Right forelimb (tissue), 1 donor: ENCODE results near the gene TEC.
"Not testable (repeated sequence)": the region's sequence is repeated elsewhere in the genome, so short reads cannot be mapped to it uniquely, and the experiment has no call there.

ENCODE experiments used
- DNase-seq: peaks from one replicate; pipeline ENCODE4 v3.0.0-alpha.2; 2018

Gene TEC

DNA sequence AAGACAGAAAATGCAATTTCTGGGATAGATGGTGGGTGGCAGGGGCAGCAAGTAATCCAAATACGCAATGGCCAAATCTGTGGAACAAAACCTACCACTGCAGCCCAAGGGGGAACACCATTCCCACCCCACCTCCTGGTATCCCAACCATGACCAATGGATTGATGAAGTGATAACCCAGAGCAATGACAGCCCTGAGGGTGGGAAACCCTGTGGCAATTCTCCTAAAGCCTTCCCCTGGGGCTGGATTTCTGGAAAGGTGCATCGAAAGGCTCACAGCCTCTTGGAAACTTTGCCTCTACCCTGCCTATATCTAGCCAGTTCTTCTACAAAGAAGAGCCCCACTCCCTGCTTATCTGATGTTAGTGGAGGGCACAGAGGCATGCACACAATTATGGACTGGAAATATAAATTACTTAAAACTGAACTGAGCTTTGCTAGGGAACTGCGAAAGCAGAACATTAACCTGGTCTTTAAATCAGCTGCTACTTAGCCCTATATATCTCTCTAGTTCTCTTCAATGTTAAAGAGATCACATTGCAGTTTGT is 75.6 kb downstream of the TEC start:
- DNase-seq: no peak

DNA sequence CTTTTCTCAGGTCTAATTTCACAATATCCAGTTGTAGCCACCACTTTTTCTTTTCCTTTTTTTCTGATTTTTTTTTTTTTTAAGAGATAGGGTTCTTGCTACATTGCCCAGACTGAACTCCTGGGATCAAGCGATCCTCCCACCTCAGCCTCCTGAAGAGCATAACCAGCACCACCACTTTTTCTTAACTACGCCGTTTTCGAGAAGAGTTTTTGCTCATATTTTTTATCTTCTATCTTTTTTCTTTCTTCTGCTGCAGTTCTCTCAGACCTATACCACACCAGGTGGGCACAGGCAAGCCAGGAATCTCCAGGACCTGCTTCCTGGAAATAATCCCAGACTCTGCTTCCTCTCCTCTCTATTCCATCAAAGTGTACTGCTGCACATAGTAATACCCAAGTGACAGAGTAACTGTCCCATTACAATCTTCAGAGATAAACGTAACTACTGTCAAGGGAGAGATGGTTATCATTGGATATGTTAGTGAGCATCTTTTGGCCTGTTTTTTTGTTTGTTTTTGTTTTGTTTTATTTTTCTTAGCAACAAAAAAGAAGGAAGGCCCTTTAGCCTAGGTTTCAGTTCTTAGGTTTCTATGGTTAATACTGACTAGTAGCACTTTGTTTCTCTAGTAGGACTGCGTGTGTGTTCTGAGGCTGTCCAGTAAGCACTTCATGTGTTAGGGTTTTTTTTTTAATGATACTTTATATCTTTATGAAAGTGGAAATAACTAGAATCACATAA is 76.4 kb downstream of the TEC start:
- no peak for DNase-seq

DNA sequence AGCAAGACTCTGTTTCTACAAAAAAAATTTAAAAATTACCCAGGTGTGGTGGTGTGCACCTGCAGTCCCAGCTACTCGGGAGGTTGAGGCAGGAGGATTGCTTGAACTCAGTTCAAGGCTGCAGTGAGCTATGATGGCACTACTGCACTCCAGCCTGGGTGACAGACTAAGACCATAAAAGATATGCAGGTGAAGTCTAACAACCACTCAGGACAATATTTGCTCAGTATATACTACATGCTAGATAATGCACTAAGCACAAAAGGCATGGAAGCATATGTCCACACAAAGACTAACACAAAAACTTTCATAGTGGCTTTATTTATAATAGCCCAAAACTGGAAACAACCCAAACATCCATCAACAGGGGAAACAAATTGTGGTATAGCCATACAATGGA is 77.9 kb downstream of the TEC start:
- DNase-seq: no peak

DNA sequence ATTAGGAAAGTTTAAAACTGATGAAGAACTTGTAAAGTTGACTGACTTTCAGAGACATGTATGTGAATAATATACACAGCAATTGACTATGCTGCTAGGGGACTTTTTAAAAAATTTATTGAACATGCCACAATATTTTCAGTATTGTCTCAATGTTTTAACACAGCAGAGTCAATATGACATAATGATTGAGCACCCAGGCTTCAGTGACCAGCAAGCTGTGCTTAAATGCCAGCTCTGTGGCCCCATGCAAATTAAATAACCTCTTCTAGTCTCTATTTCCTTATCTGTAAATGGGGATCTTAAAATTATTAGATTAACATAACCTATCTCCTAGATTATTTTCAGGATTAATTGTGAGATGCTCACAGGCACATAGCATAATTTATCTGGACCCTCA is 78.8 kb downstream of the TEC start:
- DNase-seq: no peak

DNA sequence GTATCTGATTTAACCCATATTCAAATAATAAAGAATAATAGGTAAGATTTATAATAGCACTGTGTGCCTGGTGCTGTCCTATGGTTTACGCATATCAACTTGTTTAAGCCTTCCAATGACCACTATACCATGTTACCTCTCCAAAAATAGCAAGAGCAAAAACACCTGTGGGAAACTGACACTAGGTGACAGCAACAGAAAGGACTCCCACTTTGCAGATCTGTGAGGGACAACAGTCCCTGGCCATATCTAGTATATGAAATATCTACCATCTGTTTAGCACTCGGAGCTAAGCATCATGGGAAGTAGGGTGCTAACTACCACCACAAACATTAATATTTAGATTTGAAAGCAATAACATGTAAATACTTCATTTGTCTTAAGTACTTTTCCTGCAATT is 79.9 kb downstream of the TEC start:
- DNase-seq: no peak

DNA sequence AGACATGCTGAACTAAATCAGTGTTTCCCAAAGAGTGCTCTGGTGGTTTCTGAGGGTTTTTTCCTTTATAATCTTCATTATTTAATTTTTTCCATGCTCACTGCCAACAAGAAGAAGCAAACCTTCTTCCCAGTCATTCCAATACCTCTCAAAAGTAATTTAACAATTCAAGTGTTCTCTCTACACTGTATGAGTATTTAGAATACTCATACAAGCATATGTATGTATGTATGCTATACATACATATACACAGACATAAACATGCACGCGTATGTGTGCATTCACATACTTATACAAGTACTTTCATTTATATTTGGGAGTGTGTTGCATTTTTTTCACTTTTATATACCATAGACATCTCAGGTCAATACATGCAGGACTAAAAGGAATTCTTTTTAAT is 81.2 kb downstream of the TEC start:
- no peak for DNase-seq

DNA sequence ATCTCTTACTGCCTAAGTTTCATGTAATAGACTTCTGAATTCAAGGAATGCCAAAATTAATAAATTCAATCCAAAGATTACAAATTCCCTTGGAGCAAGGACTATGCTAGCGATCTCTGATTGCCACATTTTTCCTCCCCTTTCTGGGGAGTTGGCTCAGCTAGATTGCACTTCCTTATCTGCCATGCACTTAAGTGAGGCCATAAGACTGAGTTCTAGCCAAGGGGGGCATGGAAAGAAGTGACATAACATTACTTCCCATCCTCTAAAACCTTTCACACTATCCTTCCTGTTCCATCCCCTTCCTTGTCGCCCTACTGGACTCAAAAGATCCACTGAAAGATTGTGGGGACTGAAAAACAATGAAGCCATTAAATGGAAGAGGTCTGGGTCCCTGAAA is 81.8 kb downstream of the TEC start:
- DNase-seq: no peak

DNA sequence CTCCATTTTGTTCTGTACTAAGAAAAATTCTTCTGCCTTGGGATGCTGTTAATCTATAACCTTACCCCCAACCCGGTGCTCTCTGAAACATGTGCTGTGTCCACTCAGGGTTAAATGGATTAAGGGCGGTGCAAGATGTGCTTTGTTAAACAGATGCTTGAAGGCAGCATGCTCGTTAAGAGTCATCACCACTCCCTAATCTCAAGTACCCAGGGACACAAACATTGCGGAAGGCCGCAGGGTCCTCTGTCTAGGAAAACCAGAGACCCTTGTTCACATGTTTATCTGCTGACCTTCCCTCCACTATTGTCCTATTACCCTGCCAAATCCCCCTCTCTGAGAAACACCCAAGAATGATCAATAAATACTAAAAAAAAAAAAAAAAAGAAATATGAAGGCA is 82.6 kb downstream of the TEC start:
- DNase-seq: not testable (repeated sequence)

DNA sequence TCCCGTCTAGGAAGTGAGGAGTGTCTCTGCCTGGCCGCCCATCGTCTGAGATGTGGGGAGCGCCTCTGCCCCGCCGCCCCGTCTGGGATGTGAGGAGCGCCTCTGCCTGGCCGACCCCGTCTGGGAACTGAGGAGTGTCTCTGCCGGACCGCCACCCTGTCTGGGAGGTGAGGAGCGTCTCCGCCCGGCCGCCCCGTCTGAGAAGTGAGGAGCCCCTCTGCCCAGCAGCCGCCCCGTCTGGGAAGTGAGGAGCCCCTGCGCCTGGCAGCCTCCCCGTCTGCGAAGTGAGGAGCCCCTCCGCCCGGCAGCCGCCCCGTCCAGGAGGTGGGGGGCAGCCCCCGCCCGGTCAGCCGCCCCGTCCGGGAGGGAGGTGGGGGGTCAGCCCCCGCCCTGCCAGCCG is 83.2 kb downstream of the TEC start:
- not testable (repeated sequence) for DNase-seq

DNA sequence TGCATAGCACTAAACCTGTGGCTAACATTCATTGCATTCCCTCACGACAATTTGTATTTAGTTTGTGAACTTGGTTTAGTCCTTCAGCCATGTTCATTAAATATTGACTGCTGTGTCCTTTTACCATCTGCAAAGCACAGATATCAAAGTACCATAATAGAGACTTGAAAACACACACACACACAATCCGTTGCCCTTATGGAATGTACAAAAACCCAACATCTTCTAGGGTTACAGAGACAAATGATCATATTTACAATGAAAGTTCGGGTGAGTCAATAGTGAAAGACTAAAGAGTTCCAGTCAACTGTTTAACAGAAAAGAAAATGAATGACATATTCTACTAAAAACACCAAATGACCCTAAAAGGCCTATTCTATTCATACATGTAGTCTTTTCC is 84.8 kb downstream of the TEC start:
- DNase-seq: no peak

DNA sequence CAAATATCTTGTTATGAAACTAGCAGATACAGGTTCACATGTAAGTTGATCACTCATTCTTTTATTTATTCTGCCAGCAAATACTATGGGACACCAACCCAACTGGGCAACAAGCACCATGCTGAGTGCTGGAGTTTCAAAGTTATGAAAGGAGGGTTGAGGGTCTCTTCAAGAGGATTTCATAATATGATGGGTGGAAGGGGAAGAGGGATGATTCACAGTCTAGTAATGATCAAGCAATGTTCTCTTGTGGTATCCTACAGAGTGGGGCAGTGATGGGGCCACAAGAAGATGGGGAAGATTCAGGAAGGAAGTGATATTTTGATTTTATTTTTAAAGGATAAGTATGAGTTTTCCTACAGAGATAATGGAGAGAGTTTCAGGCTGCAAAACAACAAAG is 89.4 kb downstream of the TEC start:
- DNase-seq: no peak

DNA sequence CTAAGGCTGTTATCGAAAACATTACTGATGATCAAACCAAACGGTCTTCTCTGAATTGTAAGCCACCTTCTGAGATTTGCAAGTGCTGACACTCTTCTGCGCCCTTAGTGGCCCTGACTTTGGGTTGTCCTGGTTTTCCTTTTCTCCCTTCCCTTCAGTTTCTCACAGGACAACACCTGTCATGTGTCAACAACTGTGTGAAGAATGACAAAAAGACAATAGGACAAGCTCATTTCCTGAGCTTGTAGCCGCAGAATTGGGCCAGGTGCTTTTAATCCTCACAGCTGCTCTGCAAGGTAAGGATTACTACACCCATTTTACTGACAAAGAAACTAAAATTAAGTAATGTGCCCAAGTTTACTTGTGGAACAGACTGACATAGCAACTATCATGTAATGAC is 90.7 kb downstream of the TEC start:
- DNase-seq: no peak

DNA sequence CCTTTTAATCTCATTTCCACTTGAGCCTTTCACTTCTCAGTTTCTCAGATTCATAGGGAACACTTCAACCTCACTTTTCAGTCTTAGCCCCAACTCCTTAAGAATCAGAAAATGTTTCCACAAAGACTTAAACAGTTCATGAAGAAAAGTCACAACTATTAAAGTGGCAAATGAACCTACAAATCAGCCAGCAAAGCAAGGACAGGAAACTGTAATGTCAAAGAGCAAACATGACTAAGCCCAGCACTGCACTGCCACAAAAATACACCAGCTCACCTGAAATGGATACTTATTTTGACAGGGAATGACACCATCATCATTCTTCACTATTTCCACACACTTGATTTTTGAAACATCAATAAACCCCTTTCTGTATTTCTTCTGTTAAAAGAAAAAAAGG is 93.8 kb downstream of the TEC start:
- DNase-seq: no peak

DNA sequence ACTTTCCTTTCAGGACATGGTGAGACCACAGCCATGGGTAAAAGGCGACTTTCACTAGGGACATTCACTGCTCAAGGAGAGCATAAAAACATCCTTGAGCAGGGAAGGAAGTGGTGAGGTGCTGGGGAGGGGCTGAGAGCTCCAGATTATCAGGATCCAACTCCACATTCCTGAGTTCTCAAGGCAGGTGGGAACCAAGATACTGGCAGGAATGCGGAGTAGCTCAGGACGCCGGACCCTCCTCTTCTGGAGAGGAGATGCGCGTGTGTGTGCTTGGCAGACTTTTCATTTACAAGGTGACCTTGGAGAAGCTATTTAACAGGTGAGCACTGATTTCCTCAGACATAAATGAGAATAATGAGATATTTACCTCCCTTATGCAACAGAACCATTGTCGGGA is 94.3 kb downstream of the TEC start:
- no peak for DNase-seq

DNA sequence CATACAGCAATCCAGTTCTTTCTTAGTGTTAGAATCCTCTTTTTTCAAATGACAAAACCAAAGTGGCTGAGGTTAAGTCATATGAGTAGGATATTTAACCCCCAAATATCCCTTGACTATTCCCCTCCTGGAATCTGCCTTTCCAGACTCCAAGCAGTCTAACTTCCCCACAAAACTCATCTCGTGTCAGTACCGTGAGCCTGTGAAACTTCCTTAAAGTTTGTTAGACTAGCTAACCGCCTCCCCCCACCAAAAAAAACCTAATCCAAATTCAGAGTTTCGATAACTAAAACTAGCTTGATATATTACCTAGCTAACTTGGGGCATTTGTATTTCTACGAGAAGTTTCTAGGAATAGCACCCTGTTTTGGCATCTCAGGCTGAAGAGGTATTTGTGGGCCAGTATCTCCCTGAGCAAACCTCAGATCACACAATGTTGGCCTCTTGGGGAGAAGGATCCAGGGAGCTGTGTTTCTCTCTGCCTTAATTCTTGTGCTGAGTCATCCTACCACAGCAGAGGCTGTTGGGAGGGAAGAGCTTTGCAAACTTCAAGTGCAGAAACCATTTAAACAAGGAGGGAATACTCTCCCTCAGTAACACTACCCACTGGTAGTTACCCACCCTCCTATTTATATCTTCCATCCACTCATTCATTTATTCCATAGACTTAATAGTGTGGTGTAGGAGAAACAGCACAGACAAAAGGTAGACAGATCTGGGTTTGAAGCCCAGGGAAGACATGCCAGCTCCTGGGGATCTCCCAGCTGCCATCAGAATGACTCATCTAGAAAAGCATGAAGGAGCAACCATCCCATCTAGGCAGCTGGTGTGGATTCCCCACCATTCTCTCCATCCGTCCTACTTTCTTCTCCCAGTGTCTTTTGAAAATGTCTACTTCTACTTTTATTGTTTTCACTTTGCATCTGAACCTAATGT is 96.3 kb downstream of the TEC start:
- DNase-seq: no peak

DNA sequence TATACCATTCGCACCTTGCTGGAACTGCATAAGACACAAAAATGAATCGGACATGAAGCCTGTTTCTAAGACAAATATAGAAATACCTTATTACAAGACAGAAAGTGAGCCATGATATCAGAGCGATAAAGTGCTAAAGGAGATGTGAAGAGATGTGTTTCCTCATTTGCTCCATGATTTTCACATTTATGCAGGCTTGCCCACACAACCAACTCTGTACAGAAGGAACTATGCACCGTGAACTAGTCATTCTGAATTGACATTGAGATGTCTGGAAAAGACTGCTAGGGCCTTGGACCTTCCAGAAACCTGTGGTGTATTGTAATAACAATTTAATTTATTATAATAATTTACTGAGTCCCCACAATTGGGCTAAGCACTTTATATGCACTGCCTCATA is 97.0 kb downstream of the TEC start:
- DNase-seq: no peak

DNA sequence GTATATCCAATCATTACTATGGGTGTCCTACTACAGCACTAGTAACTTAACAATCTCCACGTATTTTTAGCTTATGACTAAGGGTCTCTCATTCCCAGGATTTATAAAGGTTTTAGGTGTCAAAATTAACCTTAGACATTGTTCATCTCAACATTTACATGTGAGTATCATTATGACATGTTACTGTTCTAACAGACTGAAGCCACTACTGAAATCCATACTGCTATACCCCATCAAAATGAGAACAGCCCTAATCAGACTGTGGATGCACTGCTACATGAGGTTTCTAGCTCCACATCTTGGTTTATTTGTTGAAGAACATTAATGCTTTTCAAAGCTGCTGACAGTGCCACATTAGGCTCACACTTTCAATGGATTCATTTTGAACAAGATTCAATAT is 100.0 kb downstream of the TEC start:
- no peak for DNase-seq

DNA sequence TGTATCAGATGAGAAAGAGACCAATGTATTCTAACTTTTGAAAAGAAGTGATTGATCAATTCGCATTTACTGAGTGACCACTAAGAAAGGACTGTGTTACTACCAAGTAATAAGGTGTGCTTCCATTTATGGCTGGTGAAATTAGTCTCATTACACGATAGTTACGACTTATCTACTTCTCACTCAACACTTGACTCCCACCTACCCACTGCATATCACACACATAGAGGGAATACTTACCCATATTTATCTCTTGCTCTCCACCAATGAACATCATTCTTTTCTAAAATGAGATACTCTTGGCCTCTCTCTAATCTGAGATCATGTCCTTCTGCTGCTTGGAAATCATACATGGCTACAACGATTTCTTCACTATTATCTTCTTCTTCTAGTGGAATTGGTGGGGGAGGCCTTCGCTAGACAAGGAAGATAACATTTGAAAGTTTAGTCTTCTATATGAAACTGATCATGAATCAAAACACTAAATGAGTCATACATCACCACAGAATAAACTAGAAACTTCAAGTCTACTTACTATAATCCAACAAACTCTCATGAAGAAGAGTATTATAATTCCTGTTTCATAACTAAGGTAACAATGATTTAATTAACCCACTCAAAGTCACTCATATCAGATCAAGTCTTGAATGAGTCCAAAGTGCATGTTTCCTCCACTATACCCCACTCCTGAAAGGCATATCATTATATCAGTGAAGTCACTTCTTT is 101.9 kb downstream of the TEC start:
- DNase-seq: no peak

DNA sequence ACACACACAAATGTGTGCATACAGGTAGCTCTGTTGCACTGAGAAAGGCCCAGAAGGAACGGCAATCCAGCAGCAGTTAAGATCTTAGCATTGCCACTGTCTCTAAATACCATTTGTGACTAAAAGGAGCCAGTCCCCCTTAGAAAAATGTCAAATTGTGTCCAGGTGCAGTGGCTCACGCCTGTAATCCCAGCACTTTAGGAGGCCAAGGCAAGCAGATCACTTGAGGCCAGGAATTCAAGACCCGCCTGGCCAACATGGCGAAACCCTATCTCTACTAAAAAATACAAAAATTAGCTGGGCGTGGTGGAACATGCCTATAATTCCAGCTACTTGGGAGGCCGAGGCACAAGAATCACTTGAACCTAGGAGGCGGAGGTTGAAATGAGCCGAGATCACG is 105.1 kb downstream of the TEC start:
- DNase-seq: not testable (repeated sequence)

DNA sequence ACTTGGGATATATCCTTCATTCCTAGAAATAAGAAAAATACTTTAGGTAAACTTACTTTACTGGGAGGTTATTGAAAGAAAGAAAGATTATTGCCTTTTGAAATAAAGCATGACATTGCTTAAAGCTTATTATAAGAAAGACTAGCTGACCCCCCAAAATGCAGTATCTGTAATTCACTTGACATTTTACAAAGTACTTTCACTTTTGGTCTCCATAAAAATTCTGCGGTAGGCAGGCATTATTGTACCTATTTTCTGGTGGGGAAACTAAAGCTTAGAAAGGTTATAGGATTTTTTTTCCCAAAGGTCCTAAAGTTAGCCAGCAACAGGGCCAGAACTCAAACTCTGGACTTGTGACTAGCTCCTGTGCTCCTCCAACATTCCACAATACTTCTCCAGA is 105.9 kb downstream of the TEC start:
- no peak for DNase-seq

DNA sequence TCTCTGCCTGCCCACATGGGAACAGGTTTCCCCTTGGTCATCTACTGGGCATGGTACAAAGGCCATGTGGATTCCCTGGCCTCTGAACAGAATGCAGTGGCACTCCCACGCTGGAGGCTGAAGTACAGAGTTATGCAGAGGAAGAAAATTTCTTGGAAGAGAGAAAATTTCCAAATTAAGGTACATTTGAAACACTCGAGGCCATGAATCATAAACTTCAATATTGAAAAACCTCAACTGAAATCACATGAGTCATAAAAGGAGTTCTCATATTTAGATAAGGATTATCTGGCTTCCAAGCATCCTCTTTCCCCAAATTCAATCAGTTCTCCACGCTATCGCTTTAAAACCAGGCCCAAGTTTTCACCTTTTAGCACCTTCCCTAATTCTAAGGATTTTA is 107.5 kb downstream of the TEC start:
- no peak for DNase-seq

DNA sequence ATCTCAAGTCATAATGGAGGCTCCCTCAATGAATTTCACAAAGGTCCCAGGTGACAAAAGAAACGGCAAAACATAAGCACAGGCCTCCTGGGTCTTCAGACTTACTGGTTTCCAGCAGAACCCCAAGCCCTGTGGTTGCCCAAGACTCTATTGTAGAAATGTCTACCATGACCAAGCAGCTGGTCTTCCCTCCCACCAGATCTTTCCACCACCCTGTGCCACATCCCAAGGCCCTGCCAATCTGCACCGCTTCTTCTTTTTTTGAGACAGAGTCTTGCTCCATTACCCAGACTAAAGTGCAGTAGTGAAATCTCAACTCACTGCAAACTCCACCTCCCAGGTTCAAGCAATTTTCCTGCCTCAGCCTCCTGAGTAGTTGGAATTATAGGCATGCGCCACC is 112.4 kb downstream of the TEC start:
- no peak for DNase-seq

DNA sequence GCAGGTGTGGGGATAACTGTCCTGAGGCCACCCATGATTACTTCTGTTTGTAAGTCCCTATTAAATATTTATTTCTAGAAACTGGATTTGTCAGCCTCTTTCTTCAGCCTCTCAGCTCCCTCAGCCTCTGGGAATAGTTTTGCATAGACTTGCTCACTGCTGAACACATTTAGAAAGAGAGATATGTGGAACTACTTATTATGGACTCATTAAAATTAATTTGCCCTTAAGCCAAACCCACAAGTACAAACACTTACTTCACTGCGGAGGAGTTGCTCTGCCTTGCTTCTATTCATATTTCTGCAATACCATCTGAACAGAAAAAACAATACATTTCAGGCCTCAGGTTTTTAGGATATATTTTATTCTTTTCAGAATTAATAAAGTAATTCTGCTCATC is 113.2 kb downstream of the TEC start:
- no peak for DNase-seq
